Measurements from ENCODE around the gene PLSCR4.

The PLSCR4 gene

GRCh38 chr3:146218880-146219866 lies 31.7 kb downstream of the PLSCR4 start:
- Histone ChIP-seq H3K9me3 (ENCODE audit: control insufficient read depth in 2 of 2, low read length in 2 of 2) (no peaks in the 10 kb centered on the region), H3K36me3 (ENCODE audit: control insufficient read depth in 2 of 2, insufficient read depth in 2 of 2, low read length in 2 of 2) (peaks cover 3 to 10% of the 10 kb centered on the region in 2 donors), H3K9ac (ENCODE audit: low read length in 2 of 2) (no peak overlapping the region), H3K4me3 (ENCODE audit: low read length in 2 of 2) (no peak overlapping the region), H3K27me3 (ENCODE audit: control insufficient read depth in 1 of 2, insufficient read depth in 2 of 2, low read length in 2 of 2) (no peaks in the 10 kb centered on the region), H3K27ac (ENCODE audit: low read length) (no peak overlapping the region), H3K4me1 (ENCODE audit: control insufficient read depth, insufficient read depth, low read length) (peaks cover 6% of the 10 kb centered on the region)

- Histone ChIP-seq H3K36me3 (ENCODE audit: control insufficient read depth in 2 of 2, insufficient read depth in 2 of 2, low read length in 2 of 2) (peaks cover 3 to 13% of the 10 kb centered on the region in 2 donors), H3K27ac (ENCODE audit: low read length) (no peak overlapping the region), H3K4me3 (ENCODE audit: low read length in 2 of 2) (no peak overlapping the region), H3K9ac (ENCODE audit: low read length in 2 of 2) (no peak overlapping the region), H3K9me3 (ENCODE audit: control insufficient read depth in 2 of 2, low read length in 2 of 2) (no peaks in the 10 kb centered on the region), H3K4me1 (ENCODE audit: control insufficient read depth, insufficient read depth, low read length) (peaks cover 1% of the 10 kb centered on the region), H3K27me3 (ENCODE audit: control insufficient read depth in 1 of 2, insufficient read depth in 2 of 2, low read length in 2 of 2) (no peaks in the 10 kb centered on the region)
Measured at GRCh38 chr3:146217324-146217723, 33.6 kb downstream of the PLSCR4 start.

DNA sequence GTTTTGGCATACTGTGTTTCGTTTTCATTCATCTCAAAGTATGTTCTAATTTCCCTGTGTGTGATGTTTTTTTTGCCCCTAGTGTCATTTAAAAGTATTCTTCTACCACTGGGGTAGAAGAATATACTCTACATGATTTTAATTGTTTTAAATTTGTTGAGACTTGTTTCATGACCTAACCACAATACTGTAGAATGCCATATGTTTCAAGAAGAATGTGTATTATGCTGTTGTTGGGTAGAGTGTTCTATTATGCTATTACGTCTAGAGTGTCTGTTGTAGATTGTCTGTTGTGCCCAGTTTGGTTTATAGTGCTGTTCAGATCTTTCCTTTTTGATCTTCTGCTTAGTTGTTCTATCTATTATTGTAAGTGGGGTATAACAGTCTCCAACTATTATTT lies 36.4 kb downstream of the PLSCR4 start:
- Histone ChIP-seq H3K4me1 (ENCODE audit: control insufficient read depth, insufficient read depth, low read length) (no peaks in the 10 kb centered on the region), H3K27ac (ENCODE audit: low read length) (no peak overlapping the region)

DNA sequence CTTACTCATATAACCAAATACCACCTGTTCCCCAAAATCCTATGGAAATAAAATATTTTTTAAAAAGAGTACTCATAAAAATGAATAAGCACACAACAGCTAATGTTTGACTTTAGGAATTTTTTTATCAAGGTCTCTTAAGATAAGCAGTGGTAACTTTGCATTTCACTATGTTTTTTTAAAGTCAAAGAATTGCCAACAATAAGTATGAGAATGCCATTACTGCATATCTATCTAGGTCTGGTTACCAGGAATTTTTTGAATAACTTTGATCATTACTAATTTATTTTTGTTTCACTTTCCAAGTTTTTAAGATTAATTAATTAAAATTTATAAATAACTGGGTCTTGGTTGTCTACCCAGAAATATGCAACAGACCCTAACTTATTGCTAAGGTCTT lies 41.5 kb downstream of the PLSCR4 start:
- Histone ChIP-seq H3K36me3 (ENCODE audit: control insufficient read depth in 2 of 2, insufficient read depth in 2 of 2, low read length in 2 of 2) (peaks cover 5 to 31% of the 10 kb centered on the region in 2 donors), H3K27ac (ENCODE audit: low read length) (no peak overlapping the region), H3K27me3 (ENCODE audit: control insufficient read depth in 1 of 2, insufficient read depth in 2 of 2, low read length in 2 of 2) (no peaks in the 10 kb centered on the region), H3K4me1 (ENCODE audit: control insufficient read depth, insufficient read depth, low read length) (no peaks in the 10 kb centered on the region), H3K9ac (ENCODE audit: low read length in 2 of 2) (no peak overlapping the region), H3K4me3 (ENCODE audit: low read length in 2 of 2) (no peak overlapping the region), H3K9me3 (ENCODE audit: control insufficient read depth in 2 of 2, low read length in 2 of 2) (no peaks in the 10 kb centered on the region)

More for the DNA sequence above, 36.4 kb downstream of the PLSCR4 start:
- no peaks in the 10 kb centered on the region for H3K9me3 ChIP-seq (ENCODE audit: control insufficient read depth in 2 of 2, low read length in 2 of 2)
- H3K9ac ChIP-seq (ENCODE audit: low read length in 2 of 2), result no peak overlapping the region
- H3K27me3 ChIP-seq (ENCODE audit: control insufficient read depth in 1 of 2, insufficient read depth in 2 of 2, low read length in 2 of 2), result no peaks in the 10 kb centered on the region
- no peak overlapping the region for H3K4me3 ChIP-seq (ENCODE audit: low read length in 2 of 2)
- H3K36me3 ChIP-seq (ENCODE audit: control insufficient read depth in 2 of 2, insufficient read depth in 2 of 2, low read length in 2 of 2), result peaks cover 3 to 13% of the 10 kb centered on the region in 2 donors

GRCh38 chr3:146203776-146204175 lies 47.1 kb downstream of the PLSCR4 start:
- H3K9ac ChIP-seq (ENCODE audit: low read length in 2 of 2), result no peak overlapping the region
- no peaks in the 10 kb centered on the region for H3K9me3 ChIP-seq (ENCODE audit: control insufficient read depth in 2 of 2, low read length in 2 of 2)
- no peak overlapping the region for H3K27ac ChIP-seq (ENCODE audit: low read length)
- peaks cover 12 to 43% of the 10 kb centered on the region in 2 donors for H3K36me3 ChIP-seq (ENCODE audit: control insufficient read depth in 2 of 2, insufficient read depth in 2 of 2, low read length in 2 of 2)
- H3K4me1 ChIP-seq (ENCODE audit: control insufficient read depth, insufficient read depth, low read length), result no peaks in the 10 kb centered on the region
- no peaks in the 10 kb centered on the region for H3K27me3 ChIP-seq (ENCODE audit: control insufficient read depth in 1 of 2, insufficient read depth in 2 of 2, low read length in 2 of 2)
- H3K4me3 ChIP-seq (ENCODE audit: low read length in 2 of 2), result no peak overlapping the region

DNA sequence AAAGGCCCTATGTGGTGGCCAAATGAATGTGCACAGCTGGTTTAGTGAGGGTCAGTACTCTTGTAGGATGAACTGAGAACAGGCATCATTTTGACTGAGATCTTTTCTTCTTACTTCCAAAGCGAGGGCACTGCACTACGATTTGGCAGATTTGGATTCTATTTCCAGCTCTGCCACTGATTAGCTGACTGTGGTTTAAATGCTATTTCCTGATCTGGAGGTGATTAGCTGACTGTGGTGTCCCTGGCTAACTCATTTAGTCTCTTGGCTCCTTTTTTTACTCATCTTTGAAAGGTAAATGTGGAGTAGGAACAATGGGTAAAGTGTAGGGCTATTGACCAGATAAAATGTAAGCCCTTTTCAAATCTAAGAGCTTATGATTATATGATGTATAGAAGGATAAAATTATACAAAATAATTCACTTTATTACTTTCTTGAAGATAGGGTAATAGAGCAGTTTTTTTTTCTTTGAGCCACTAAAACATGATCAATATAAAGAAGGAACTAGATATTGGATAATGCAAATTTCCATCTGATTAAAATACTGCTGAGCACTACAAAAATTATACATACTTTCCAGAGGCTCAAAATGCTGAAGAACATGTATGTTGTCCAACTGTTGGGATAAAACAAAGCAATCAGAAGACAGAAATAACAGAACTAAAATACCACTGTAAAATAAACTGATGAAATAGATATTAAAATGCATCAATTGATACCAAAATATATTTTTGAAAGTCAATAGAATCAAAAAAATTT lies 50.3 kb downstream of the PLSCR4 start:
- Histone ChIP-seq H3K9ac (ENCODE audit: low read length in 2 of 2) (no peak overlapping the region), H3K4me1 (ENCODE audit: control insufficient read depth, insufficient read depth, low read length) (no peaks in the 10 kb centered on the region), H3K4me3 (ENCODE audit: low read length in 2 of 2) (no peak overlapping the region), H3K27me3 (ENCODE audit: control insufficient read depth in 1 of 2, insufficient read depth in 2 of 2, low read length in 2 of 2) (no peaks in the 10 kb centered on the region), H3K27ac (ENCODE audit: low read length) (no peak overlapping the region), H3K36me3 (ENCODE audit: control insufficient read depth in 2 of 2, insufficient read depth in 2 of 2, low read length in 2 of 2) (peaks cover 7 to 27% of the 10 kb centered on the region in 2 donors), H3K9me3 (ENCODE audit: control insufficient read depth in 2 of 2, low read length in 2 of 2) (no peaks in the 10 kb centered on the region)

DNA sequence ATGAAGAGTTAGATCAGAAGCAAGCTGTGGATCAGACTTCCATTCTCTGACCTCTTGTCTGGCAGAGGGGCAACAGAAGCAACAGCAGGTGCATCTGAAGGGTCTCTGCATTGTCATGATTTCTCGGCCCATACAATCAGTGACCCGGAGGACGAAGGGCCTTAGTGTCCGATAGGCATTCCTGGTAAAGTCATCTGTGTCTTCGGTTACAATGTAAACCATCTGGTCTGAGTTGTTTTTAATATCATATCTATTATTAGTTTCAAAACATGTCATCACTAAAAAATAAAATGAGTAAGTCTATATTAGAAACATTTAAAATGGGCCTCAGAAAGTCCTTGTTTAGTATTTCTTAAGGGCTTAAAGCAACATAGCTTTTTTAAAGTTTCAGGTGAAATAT lies 51.1 kb downstream of the PLSCR4 start:
- Histone ChIP-seq H3K36me3 (ENCODE audit: control insufficient read depth in 2 of 2, insufficient read depth in 2 of 2, low read length in 2 of 2) (peaks cover 7 to 22% of the 10 kb centered on the region in 2 donors), H3K9me3 (ENCODE audit: control insufficient read depth in 2 of 2, low read length in 2 of 2) (no peaks in the 10 kb centered on the region), H3K4me1 (ENCODE audit: control insufficient read depth, insufficient read depth, low read length) (no peaks in the 10 kb centered on the region), H3K27ac (ENCODE audit: low read length) (no peak overlapping the region), H3K9ac (ENCODE audit: low read length in 2 of 2) (no peak overlapping the region), H3K27me3 (ENCODE audit: control insufficient read depth in 1 of 2, insufficient read depth in 2 of 2, low read length in 2 of 2) (no peaks in the 10 kb centered on the region), H3K4me3 (ENCODE audit: low read length in 2 of 2) (no peak overlapping the region)

DNA sequence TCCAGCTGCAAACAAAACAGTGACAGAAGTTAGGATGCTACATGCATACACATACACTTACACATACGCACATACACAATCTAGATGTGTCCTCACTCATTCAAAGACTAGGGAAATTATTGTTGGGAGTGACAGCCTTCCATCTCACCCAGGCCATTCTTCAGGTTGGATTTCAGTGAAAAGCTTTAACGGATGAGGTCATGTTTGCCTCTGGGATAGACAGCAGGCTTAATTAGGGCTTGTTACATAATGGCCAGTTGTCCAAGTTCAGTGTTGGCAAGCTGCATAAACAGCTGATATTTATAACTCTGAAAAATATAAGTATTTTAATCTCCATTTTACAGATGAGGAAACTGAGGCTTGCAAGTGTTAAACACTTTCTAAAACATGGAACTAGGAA lies 54.1 kb downstream of the PLSCR4 start:
- Histone ChIP-seq H3K36me3 (ENCODE audit: control insufficient read depth in 2 of 2, insufficient read depth in 2 of 2, low read length in 2 of 2) (peaks cover 10 to 14% of the 10 kb centered on the region in 2 donors), H3K4me1 (ENCODE audit: control insufficient read depth, insufficient read depth, low read length) (no peaks in the 10 kb centered on the region), H3K9me3 (ENCODE audit: control insufficient read depth in 2 of 2, low read length in 2 of 2) (no peaks in the 10 kb centered on the region), H3K27ac (ENCODE audit: low read length) (no peak overlapping the region), H3K9ac (ENCODE audit: low read length in 2 of 2) (no peak overlapping the region), H3K4me3 (ENCODE audit: low read length in 2 of 2) (no peak overlapping the region), H3K27me3 (ENCODE audit: control insufficient read depth in 1 of 2, insufficient read depth in 2 of 2, low read length in 2 of 2) (no peaks in the 10 kb centered on the region)

DNA sequence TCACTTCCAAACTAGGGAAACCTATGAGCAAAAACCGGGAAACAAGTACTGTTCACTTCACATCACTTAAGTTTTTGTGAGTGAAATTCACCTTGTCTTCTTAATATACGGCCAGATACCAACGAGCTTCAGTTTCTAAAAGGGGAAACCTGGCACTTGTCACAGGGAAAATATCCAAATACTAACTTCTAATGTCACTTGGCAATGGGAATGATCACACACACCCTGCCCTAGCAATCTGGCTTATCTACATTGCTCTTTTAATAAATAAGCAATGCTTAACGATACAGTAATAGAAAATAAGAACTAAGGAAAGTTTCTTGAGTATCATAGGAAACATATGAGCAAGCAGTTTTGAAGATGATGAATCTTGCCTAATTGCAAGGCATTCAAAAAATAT lies 55.3 kb downstream of the PLSCR4 start:
- H3K4me1 ChIP-seq (ENCODE audit: control insufficient read depth, insufficient read depth, low read length), result no peaks in the 10 kb centered on the region
- no peak overlapping the region for H3K27ac ChIP-seq (ENCODE audit: low read length)
- no peak overlapping the region for H3K4me3 ChIP-seq (ENCODE audit: low read length in 2 of 2)
- H3K9me3 ChIP-seq (ENCODE audit: control insufficient read depth in 2 of 2, low read length in 2 of 2), result no peaks in the 10 kb centered on the region
- H3K9ac ChIP-seq (ENCODE audit: low read length in 2 of 2), result no peak overlapping the region
- peaks cover 10 to 14% of the 10 kb centered on the region in 2 donors for H3K36me3 ChIP-seq (ENCODE audit: control insufficient read depth in 2 of 2, insufficient read depth in 2 of 2, low read length in 2 of 2)
- H3K27me3 ChIP-seq (ENCODE audit: control insufficient read depth in 1 of 2, insufficient read depth in 2 of 2, low read length in 2 of 2), result no peaks in the 10 kb centered on the region

GRCh38 chr3:146195030-146195429 lies 55.9 kb downstream of the PLSCR4 start:
- no peak overlapping the region for H3K9ac ChIP-seq (ENCODE audit: low read length in 2 of 2)
- H3K4me1 ChIP-seq (ENCODE audit: control insufficient read depth, insufficient read depth, low read length), result no peaks in the 10 kb centered on the region
- peaks cover 7 to 14% of the 10 kb centered on the region in 2 donors for H3K36me3 ChIP-seq (ENCODE audit: control insufficient read depth in 2 of 2, insufficient read depth in 2 of 2, low read length in 2 of 2)
- H3K27ac ChIP-seq (ENCODE audit: low read length), result no peak overlapping the region
- H3K27me3 ChIP-seq (ENCODE audit: control insufficient read depth in 1 of 2, insufficient read depth in 2 of 2, low read length in 2 of 2), result no peaks in the 10 kb centered on the region
- H3K4me3 ChIP-seq (ENCODE audit: low read length in 2 of 2), result no peak overlapping the region
- no peaks in the 10 kb centered on the region for H3K9me3 ChIP-seq (ENCODE audit: control insufficient read depth in 2 of 2, low read length in 2 of 2)
